Measurements from ENCODE around the gene GALNT17.

Gene GALNT17

GRCh38 chr7:71132127-71132376 is at the start of gene GALNT17:
TSS of gene GALNT17 (plus strand) at chr7:71132144.
- DNase-seq (ENCODE audit: low read depth, low spot score) = no peak
- Histone ChIP-seq H3K27ac (0 out of 2 replicates have a peak within 1 kb of the TSS, but pooled peaks have one; percentile 14), H3K9me3 (ENCODE audit: low read depth, low read length) (no peaks in the 10 kb centered on the region), H3K4me3 (peak within 1 kb of the TSS; percentile 94), H3K9ac (ENCODE audit: insufficient read length) (peak within 1 kb of the TSS; percentile 85), H3K36me3 (ENCODE audit: insufficient read depth, low read length) (no peaks in the 10 kb centered on the region)
- TF ChIP-seq POLR2AphosphoS5 (IDR thresholded peaks at IDR 0.05; ENCODE audit: borderline replicate concordance, low read depth, low read length) = no peak

GRCh38 chr7:71095266-71095860 is 36.6 kb upstream of the GALNT17 start:
- DNase-seq (ENCODE audit: low read depth, low spot score) = no peak
- H3K27ac ChIP-seq = no peak overlapping the region
- H3K9ac ChIP-seq (ENCODE audit: insufficient read length) = no peak overlapping the region
- no peaks in the 10 kb centered on the region for H3K36me3 ChIP-seq (ENCODE audit: insufficient read depth, low read length)
- no peak for TF ChIP-seq FOXP2 (optimal IDR thresholded peaks at IDR 0.05; ENCODE audit: control extremely low read depth, extremely low read length, insufficient read depth)
- no peak for TF ChIP-seq EZH2 (IDR thresholded peaks at IDR 0.05)
- no peak for TF ChIP-seq POLR2AphosphoS5 (IDR thresholded peaks at IDR 0.05; ENCODE audit: borderline replicate concordance, low read depth, low read length)
- no peak overlapping the region for H3K4me3 ChIP-seq
- H3K9me3 ChIP-seq (ENCODE audit: low read depth, low read length) = no peaks in the 10 kb centered on the region

- no peak for TF ChIP-seq EZH2 (IDR thresholded peaks at IDR 0.05)
- TF ChIP-seq FOXP2 (optimal IDR thresholded peaks at IDR 0.05; ENCODE audit: control extremely low read depth, extremely low read length, insufficient read depth) = no peak
- no peak for TF ChIP-seq POLR2AphosphoS5 (IDR thresholded peaks at IDR 0.05; ENCODE audit: borderline replicate concordance, low read depth, low read length)
Observed at GRCh38 chr7:71096351-71096750, 35.6 kb upstream of the GALNT17 start.

DNA sequence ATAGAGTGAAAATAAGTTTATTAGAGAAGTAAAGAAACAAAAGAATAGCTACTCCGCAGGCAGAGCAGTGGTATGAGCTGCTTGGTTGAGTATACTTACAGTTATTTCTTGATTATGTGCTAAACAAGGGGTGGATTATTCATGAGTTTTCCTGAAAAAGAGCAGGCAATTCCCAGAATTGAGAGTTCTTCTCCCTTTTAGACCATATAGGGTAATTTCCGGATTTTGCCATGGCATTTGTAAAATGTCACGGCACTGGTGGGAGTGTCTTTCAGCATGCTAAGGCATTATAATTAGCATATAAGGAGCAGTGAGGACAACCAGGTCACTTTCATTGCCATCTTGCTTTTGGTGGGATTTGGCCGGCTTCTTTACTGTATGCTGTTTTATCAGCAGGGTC is 25.7 kb upstream of the GALNT17 start:
- Histone ChIP-seq H3K27ac (no peak overlapping the region), H3K9me3 (ENCODE audit: low read depth, low read length) (no peaks in the 10 kb centered on the region), H3K36me3 (ENCODE audit: insufficient read depth, low read length) (no peaks in the 10 kb centered on the region), H3K9ac (ENCODE audit: insufficient read length) (no peak overlapping the region), H3K4me3 (no peak overlapping the region)
- no peak for DNase-seq (ENCODE audit: low read depth, low spot score)
- TF ChIP-seq EZH2 (IDR thresholded peaks at IDR 0.05) = no peak
- TF ChIP-seq FOXP2 (optimal IDR thresholded peaks at IDR 0.05; ENCODE audit: control extremely low read depth, extremely low read length, insufficient read depth) = no peak
- no peak for TF ChIP-seq POLR2AphosphoS5 (IDR thresholded peaks at IDR 0.05; ENCODE audit: borderline replicate concordance, low read depth, low read length)

More at GRCh38 chr7:71096351-71096750, 35.6 kb upstream of the GALNT17 start:
- no peak overlapping the region for H3K9ac ChIP-seq (ENCODE audit: insufficient read length)
- H3K27ac ChIP-seq = no peak overlapping the region
- no peaks in the 10 kb centered on the region for H3K36me3 ChIP-seq (ENCODE audit: insufficient read depth, low read length)
- H3K9me3 ChIP-seq (ENCODE audit: low read depth, low read length) = no peaks in the 10 kb centered on the region
- H3K4me3 ChIP-seq = no peak overlapping the region
- no peak for DNase-seq (ENCODE audit: low read depth, low spot score)

DNA sequence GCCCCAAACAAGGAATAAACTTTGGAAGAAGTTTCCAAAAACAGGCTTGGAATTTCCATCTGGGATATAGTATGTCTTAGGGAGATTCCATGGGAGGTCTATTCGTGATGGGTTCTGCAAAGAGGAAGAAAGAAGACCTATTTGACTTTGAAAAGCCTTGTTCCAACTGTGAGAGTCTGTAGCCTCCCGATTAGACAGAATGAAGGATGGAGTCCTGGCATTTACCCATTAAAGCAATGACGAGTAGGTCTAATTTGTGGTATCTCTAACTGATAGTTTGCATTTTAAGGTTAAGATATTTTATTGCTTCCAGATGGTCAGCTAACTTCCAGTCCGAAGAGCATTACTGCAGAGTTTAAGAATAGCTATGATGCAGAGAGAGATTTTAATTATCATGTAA is 19.5 kb upstream of the GALNT17 start:
- no peak for DNase-seq (ENCODE audit: low read depth, low spot score)
- Histone ChIP-seq H3K9me3 (ENCODE audit: low read depth, low read length) (no peaks in the 10 kb centered on the region), H3K4me3 (no peak overlapping the region), H3K9ac (ENCODE audit: insufficient read length) (no peak overlapping the region), H3K36me3 (ENCODE audit: insufficient read depth, low read length) (no peaks in the 10 kb centered on the region), H3K27ac (no peak overlapping the region)
- no peak for TF ChIP-seq FOXP2 (optimal IDR thresholded peaks at IDR 0.05; ENCODE audit: control extremely low read depth, extremely low read length, insufficient read depth)
- no peak for TF ChIP-seq POLR2AphosphoS5 (IDR thresholded peaks at IDR 0.05; ENCODE audit: borderline replicate concordance, low read depth, low read length)
- no peak for TF ChIP-seq EZH2 (IDR thresholded peaks at IDR 0.05)

GRCh38 chr7:71120096-71120495 is 11.8 kb upstream of the GALNT17 start:
- no peaks in the 10 kb centered on the region for H3K9me3 ChIP-seq (ENCODE audit: low read depth, low read length)
- H3K4me3 ChIP-seq = no peak overlapping the region
- no peak overlapping the region for H3K9ac ChIP-seq (ENCODE audit: insufficient read length)
- H3K27ac ChIP-seq = no peak overlapping the region
- H3K36me3 ChIP-seq (ENCODE audit: insufficient read depth, low read length) = no peaks in the 10 kb centered on the region
- DNase-seq (ENCODE audit: low read depth, low spot score) = no peak
- TF ChIP-seq EZH2 (IDR thresholded peaks at IDR 0.05) (no peak), POLR2AphosphoS5 (IDR thresholded peaks at IDR 0.05; ENCODE audit: borderline replicate concordance, low read depth, low read length) (no peak), FOXP2 (optimal IDR thresholded peaks at IDR 0.05; ENCODE audit: control extremely low read depth, extremely low read length, insufficient read depth) (no peak)

GRCh38 chr7:71129126-71129525 is 2.8 kb upstream of the GALNT17 start:
- DNase-seq (ENCODE audit: low read depth, low spot score) = no peak
- TF ChIP-seq POLR2AphosphoS5 (IDR thresholded peaks at IDR 0.05; ENCODE audit: borderline replicate concordance, low read depth, low read length) (no peak), EZH2 (IDR thresholded peaks at IDR 0.05) (no peak), FOXP2 (optimal IDR thresholded peaks at IDR 0.05; ENCODE audit: control extremely low read depth, extremely low read length, insufficient read depth) (no peak)
- H3K9me3 ChIP-seq (ENCODE audit: low read depth, low read length) = no peaks in the 10 kb centered on the region
- no peak overlapping the region for H3K9ac ChIP-seq (ENCODE audit: insufficient read length)
- peak overlapping the region; percentile 44; the same call in 1 of the 2 replicates for H3K4me3 ChIP-seq
- no peaks in the 10 kb centered on the region for H3K36me3 ChIP-seq (ENCODE audit: insufficient read depth, low read length)
- peak overlapping the region; percentile 65 for H3K27ac ChIP-seq

- no peak for DNase-seq (ENCODE audit: low read depth, low spot score)
- no peak for TF ChIP-seq POLR2AphosphoS5 (IDR thresholded peaks at IDR 0.05; ENCODE audit: borderline replicate concordance, low read depth, low read length)
- TF ChIP-seq FOXP2 (optimal IDR thresholded peaks at IDR 0.05; ENCODE audit: control extremely low read depth, extremely low read length, insufficient read depth) = no peak
- TF ChIP-seq EZH2 (IDR thresholded peaks at IDR 0.05) = no peak
- Histone ChIP-seq H3K9ac (ENCODE audit: insufficient read length) (no peak overlapping the region), H3K36me3 (ENCODE audit: insufficient read depth, low read length) (no peaks in the 10 kb centered on the region), H3K9me3 (ENCODE audit: low read depth, low read length) (no peaks in the 10 kb centered on the region), H3K4me3 (peak overlapping the region; percentile 94), H3K27ac (peak overlapping the region; percentile 63; the same call in 1 of the 2 replicates)
Observed at GRCh38 chr7:71130031-71130679, 1.8 kb upstream of the GALNT17 start.
